Activated naive CD8-positive, alpha-beta T cell treated with anti-CD3 and anti-CD28 coated beads, Interleukin-2, amount 10 ng/mL, durations not matched to agents 7 days and 5 days (primary cell): ENCODE measurements around the gene TMEM121B. TPM values are rescaled to one million over a fixed set of nuclear protein-coding genes. Genes with fewer than 3 reads are reported as not detected.

Experiments
- ATAC-seq: fragments of 150-1000 bp; cut with Tn5 transposase; one replicate; pipeline ENCODE4 v1.10.0; 2021; ENCODE audit warnings: low read depth, moderate library complexity
- POLR2A ChIA-PET: fragments of 350-600 bp; sonication (Branson Sonifier 250); formaldehyde crosslinking; loops from one replicate; lab custom pipeline; 2021; ENCODE audit warnings: antibody characterized with exemption; lab: Charles Lee
- DNase-seq: peaks from one replicate; pipeline ENCODE4 v3.0.0; 2021
- H3K27ac Mint-ChIP-seq: one replicate; pipeline ENCODE4 v1.8.0; 2022; ENCODE audit warnings: mild to moderate bottlenecking, mixed read lengths
- H3K27me3 Mint-ChIP-seq: one replicate; pipeline ENCODE4 v1.8.0; 2022; ENCODE audit warnings: mild to moderate bottlenecking, moderate library complexity, mixed read lengths
- H3K36me3 Mint-ChIP-seq: one replicate; pipeline ENCODE4 v1.8.0; 2021; ENCODE audit warnings: mild to moderate bottlenecking, mixed read lengths
- H3K4me1 Mint-ChIP-seq: one replicate; pipeline ENCODE4 v1.8.0; 2021; ENCODE audit warnings: mixed read lengths
- H3K4me3 Mint-ChIP-seq: one replicate; pipeline ENCODE4 v1.8.0; 2022; ENCODE audit warnings: mild to moderate bottlenecking, moderate library complexity, mixed read lengths
- H3K9me3 Mint-ChIP-seq: one replicate; pipeline ENCODE4 v1.8.0; 2021; ENCODE audit warnings: mixed read lengths
- total RNA-seq, 2 experiments: library from RNA; stranded (reverse); gene quantifications; one replicate each; pipeline ENCODE4 v1.2.3, GENCODE V29; 2021

The TMEM121B gene
- total RNA-seq, 2 experiments from 2014 or later: 0.08 to 0.09 TPM

GRCh38 chr22:17105143-17106129 is 15.7 kb downstream of the TMEM121B start:
- ATAC-seq (no peak), DNase-seq (no peak)
- H3K27me3 Mint-ChIP-seq: no peaks in the 10 kb centered on the region
- H3K9me3 Mint-ChIP-seq: no peaks in the 10 kb centered on the region
- POLR2A ChIA-PET: interaction anchor here (0.8 to 3.1 kb wide), 4 partner anchors 8 to 61 kb away, joined by 3 to 18 read pairs (median 4); no protein-coding TSS in a partner anchor
- peak overlapping the region; percentile 37 for H3K4me3 Mint-ChIP-seq
- H3K4me1 Mint-ChIP-seq: peaks cover 34% of the 10 kb centered on the region
- peak overlapping the region; percentile 65 for H3K27ac Mint-ChIP-seq
- H3K36me3 Mint-ChIP-seq: peaks cover 53% of the 10 kb centered on the region

DNA sequence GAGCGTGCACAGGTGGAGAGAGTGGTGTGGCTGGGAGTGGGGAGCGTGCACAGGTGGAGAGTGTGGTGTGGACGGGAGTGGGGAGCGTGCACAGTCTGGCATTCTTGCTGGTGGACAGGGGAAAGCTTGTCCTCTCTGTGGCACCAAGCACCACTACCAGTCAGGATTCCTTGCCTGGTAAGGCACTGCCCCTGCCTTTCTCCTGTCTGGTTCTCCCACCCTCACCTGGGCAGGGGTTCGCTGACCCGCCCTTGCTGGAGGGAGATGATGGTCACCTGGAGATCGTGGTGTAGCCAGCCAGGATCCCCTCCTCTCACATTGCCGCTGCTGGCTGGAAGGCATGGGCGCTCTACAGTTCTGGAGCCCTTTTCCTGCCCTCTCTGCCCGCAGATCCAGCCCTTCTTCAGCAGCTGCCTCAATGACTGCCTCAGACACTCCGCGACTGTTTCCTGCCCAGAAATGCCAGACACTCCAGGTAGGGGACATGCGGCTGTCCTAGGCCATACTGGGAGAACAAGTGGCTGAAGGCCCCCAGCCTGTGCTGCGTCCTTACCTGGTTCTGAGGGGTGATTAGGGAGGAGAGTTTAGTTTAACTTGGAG is 16.7 kb downstream of the TMEM121B start:
- H3K9me3 Mint-ChIP-seq: no peaks in the 10 kb centered on the region
- H3K27ac Mint-ChIP-seq: peak overlapping the region; percentile 42
- no peak for DNase-seq
- H3K4me3 Mint-ChIP-seq: no peak overlapping the region
- POLR2A ChIA-PET: no interaction called here
- H3K36me3 Mint-ChIP-seq: peaks cover 57% of the 10 kb centered on the region
- no peak for ATAC-seq
- H3K4me1 Mint-ChIP-seq: peaks cover 43% of the 10 kb centered on the region
- H3K27me3 Mint-ChIP-seq: no peaks in the 10 kb centered on the region

GRCh38 chr22:17103351-17103750 is 17.8 kb downstream of the TMEM121B start:
- no peak for DNase-seq
- H3K27me3 Mint-ChIP-seq: no peaks in the 10 kb centered on the region
- no peak overlapping the region for H3K4me3 Mint-ChIP-seq
- peaks cover 65% of the 10 kb centered on the region for H3K36me3 Mint-ChIP-seq
- POLR2A ChIA-PET: no interaction called here
- ATAC-seq: no peak
- H3K4me1 Mint-ChIP-seq: peaks cover 53% of the 10 kb centered on the region
- H3K27ac Mint-ChIP-seq: no peak overlapping the region
- no peaks in the 10 kb centered on the region for H3K9me3 Mint-ChIP-seq

DNA sequence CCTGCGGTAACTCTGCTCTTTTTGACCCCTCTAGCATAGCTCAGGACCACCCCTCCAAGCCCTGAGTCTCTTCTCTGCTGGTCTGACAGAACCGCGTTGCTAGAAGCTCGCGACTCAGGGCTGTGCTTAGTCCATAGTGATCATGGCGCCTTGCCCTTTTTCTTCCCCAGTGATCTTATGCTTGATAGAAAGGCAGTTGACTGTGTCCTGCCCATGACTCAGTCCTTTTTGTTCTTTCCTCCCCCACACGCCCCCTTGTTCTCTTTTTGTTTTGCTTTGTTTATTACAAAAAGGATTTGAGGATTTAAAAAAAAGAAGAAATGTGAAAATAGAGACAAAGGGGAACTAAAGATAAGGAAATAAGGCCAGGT is 18.9 kb downstream of the TMEM121B start:
- Mint-ChIP-seq H3K36me3 (peaks cover 63% of the 10 kb centered on the region), H3K9me3 (no peaks in the 10 kb centered on the region), H3K4me1 (peaks cover 57% of the 10 kb centered on the region), H3K27me3 (no peaks in the 10 kb centered on the region), H3K27ac (no peak overlapping the region), H3K4me3 (no peak overlapping the region)
- no peak for DNase-seq
- ATAC-seq: no peak
- POLR2A ChIA-PET: no interaction called here

GRCh38 chr22:17101475-17102296 is 19.5 kb downstream of the TMEM121B start:
- Mint-ChIP-seq H3K27me3 (no peaks in the 10 kb centered on the region), H3K9me3 (no peaks in the 10 kb centered on the region), H3K36me3 (peaks cover 62% of the 10 kb centered on the region), H3K4me3 (no peak overlapping the region), H3K4me1 (peaks cover 56% of the 10 kb centered on the region), H3K27ac (no peak overlapping the region)
- no peak for DNase-seq
- no peak for ATAC-seq
- POLR2A ChIA-PET: interaction anchor here (1.0 to 1.1 kb wide), 2 partner anchors 9 to 16 kb away, joined by 3 to 4 read pairs; no protein-coding TSS in a partner anchor

DNA sequence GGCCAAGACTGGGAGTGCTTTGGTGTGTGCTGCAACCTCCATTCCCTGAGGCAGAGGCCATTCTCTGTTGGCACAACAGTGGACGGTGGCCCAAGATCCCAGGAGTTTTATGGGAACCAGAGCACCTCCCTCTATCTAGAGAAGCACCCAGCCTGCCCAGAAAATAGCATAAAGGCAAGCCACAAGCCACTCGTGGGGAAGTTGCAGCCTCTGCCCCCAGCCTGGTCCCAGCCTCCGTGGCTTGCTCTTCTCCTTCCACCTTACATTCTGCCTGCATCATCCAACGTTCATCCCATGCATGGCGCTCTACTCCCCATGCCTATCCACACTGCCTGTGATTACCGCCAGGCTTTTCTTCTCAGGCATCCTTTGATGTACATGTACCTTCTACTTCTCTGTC is 20.5 kb downstream of the TMEM121B start:
- Mint-ChIP-seq H3K4me1 (peaks cover 50% of the 10 kb centered on the region), H3K36me3 (peaks cover 58% of the 10 kb centered on the region), H3K4me3 (no peak overlapping the region), H3K27me3 (no peaks in the 10 kb centered on the region), H3K27ac (peak overlapping the region; percentile 49), H3K9me3 (no peaks in the 10 kb centered on the region)
- POLR2A ChIA-PET: no interaction called here
- DNase-seq (no peak), ATAC-seq (no peak)

GRCh38 chr22:17098379-17098819 is 22.8 kb downstream of the TMEM121B start:
- H3K4me3 Mint-ChIP-seq: peak overlapping the region; percentile 56
- H3K27me3 Mint-ChIP-seq: no peaks in the 10 kb centered on the region
- no peak for DNase-seq
- POLR2A ChIA-PET: interaction anchor here (1.3 to 2.4 kb wide), 4 partner anchors 10 to 19 kb away, joined by 4 to 11 read pairs (median 10); no protein-coding TSS in a partner anchor
- peak overlapping the region; percentile 80 for H3K27ac Mint-ChIP-seq
- no peaks in the 10 kb centered on the region for H3K9me3 Mint-ChIP-seq
- peaks cover 58% of the 10 kb centered on the region for H3K4me1 Mint-ChIP-seq
- peak; percentile 87 for ATAC-seq
- H3K36me3 Mint-ChIP-seq: peaks cover 49% of the 10 kb centered on the region

- ATAC-seq (no peak), DNase-seq (no peak)
- peak overlapping the region; percentile 56 for H3K27ac Mint-ChIP-seq
- peaks cover 45% of the 10 kb centered on the region for H3K36me3 Mint-ChIP-seq
- H3K27me3 Mint-ChIP-seq: no peaks in the 10 kb centered on the region
- peak overlapping the region; percentile 56 for H3K4me3 Mint-ChIP-seq
- peaks cover 60% of the 10 kb centered on the region for H3K4me1 Mint-ChIP-seq
- POLR2A ChIA-PET: interaction anchor here (0.8 to 2.4 kb wide), 6 partner anchors 9 to 20 kb away, joined by 3 to 11 read pairs (median 8); no protein-coding TSS in a partner anchor
- H3K9me3 Mint-ChIP-seq: no peaks in the 10 kb centered on the region
Observed at GRCh38 chr22:17097701-17098100, 23.5 kb downstream of the TMEM121B start.

DNA sequence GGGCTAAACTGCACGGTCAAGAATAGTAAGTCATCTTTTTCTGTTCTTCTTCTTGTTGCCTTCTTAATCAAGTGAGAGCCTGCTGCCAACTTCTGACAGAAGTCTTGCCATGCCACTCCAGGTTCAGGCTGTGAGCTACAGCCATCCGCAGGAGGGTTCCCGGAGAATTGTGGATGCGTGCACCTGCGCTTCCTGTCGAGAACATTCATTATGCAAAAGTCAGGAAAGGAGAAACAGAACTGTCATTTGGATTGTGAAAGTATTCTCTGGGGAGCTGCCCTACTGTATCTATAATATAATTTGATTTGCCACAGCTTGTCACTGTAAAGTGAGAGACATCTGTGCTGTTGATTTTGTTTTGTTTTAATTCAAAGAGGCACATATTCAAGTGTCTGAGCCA is 24.1 kb downstream of the TMEM121B start:
- no peaks in the 10 kb centered on the region for H3K27me3 Mint-ChIP-seq

GRCh38 chr22:17096071-17096470 is 25.1 kb downstream of the TMEM121B start:
- ATAC-seq: no peak
- Mint-ChIP-seq H3K4me1 (peaks cover 61% of the 10 kb centered on the region), H3K36me3 (peaks cover 32% of the 10 kb centered on the region), H3K27ac (no peak overlapping the region), H3K27me3 (no peaks in the 10 kb centered on the region), H3K4me3 (no peak overlapping the region), H3K9me3 (no peaks in the 10 kb centered on the region)
- no peak for DNase-seq
- POLR2A ChIA-PET: interaction anchor here (0.9 to 1.4 kb wide), 2 partner anchors 9 to 20 kb away, joined by 4 read pairs; no protein-coding TSS in a partner anchor

More for the DNA sequence above, 24.1 kb downstream of the TMEM121B start:
- POLR2A ChIA-PET: interaction anchor here (0.8 to 2.4 kb wide), 3 partner anchors 9 to 14 kb away, joined by 3 to 11 read pairs (median 5); no protein-coding TSS in a partner anchor
- H3K36me3 Mint-ChIP-seq: peaks cover 41% of the 10 kb centered on the region
- ATAC-seq: no peak
- peak; percentile 4 for DNase-seq
- H3K27ac Mint-ChIP-seq: peak overlapping the region; percentile 30
- no peak overlapping the region for H3K4me3 Mint-ChIP-seq
- peaks cover 58% of the 10 kb centered on the region for H3K4me1 Mint-ChIP-seq
- H3K9me3 Mint-ChIP-seq: no peaks in the 10 kb centered on the region

DNA sequence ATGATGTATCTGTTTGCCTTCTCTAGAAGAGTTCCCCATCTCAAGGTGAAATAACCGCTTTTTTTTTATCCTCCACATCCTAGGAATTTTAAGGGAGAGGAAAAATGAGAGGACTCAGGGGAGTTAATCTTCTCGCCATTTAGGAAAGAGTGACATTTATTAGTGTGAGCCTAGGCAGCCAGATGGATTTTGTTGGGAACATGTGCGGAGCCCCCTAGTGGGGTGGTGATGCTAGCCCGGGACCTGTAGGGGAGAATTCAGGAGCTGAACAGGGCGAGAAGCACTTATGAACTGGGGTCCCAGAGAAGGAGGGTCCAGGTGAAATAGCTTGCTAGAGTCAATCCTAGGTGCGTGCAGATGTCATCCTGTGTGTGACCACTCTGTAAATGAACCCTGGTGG is 25.6 kb downstream of the TMEM121B start:
- DNase-seq (peak; percentile 15), ATAC-seq (no peak)
- H3K36me3 Mint-ChIP-seq: peaks cover 31% of the 10 kb centered on the region
- H3K9me3 Mint-ChIP-seq: no peaks in the 10 kb centered on the region
- H3K27me3 Mint-ChIP-seq: no peaks in the 10 kb centered on the region
- peaks cover 62% of the 10 kb centered on the region for H3K4me1 Mint-ChIP-seq
- POLR2A ChIA-PET: interaction anchor here (0.6 to 1.4 kb wide), 3 partner anchors 9 to 97 kb away, joined by 4 read pairs; no protein-coding TSS in a partner anchor
- no peak overlapping the region for H3K4me3 Mint-ChIP-seq
- no peak overlapping the region for H3K27ac Mint-ChIP-seq

DNA sequence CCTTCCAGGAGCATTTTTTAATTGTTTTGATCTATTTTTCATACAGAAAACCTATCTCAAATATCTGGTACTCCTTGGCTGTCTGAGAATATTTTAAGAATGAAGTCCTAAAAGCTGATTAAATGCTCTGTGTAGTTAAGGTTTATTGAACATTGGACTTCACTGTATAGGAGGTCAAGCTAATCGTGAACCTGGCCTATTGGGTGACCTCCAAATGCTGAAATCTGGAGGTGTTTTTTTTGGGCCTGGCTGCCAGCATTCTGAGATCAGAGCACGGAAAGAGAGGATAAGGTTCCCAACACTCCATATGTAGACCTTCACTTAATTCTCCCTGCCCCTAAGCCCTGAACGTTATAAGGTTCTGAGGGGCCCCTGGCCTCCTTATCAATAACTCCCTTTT is 28.1 kb downstream of the TMEM121B start:
- H3K9me3 Mint-ChIP-seq: no peaks in the 10 kb centered on the region
- H3K4me1 Mint-ChIP-seq: peaks cover 53% of the 10 kb centered on the region
- POLR2A ChIA-PET: interaction anchor here (1.6 kb wide), 1 partner anchor 14 kb away, joined by 6 read pairs; no protein-coding TSS in a partner anchor
- H3K4me3 Mint-ChIP-seq: no peak overlapping the region
- no peak for DNase-seq
- ATAC-seq: no peak
- no peak overlapping the region for H3K27ac Mint-ChIP-seq
- peaks cover 20% of the 10 kb centered on the region for H3K36me3 Mint-ChIP-seq
- no peaks in the 10 kb centered on the region for H3K27me3 Mint-ChIP-seq
